ENCODE results near the gene SCCPDH. TPM values are rescaled to one million over a fixed set of nuclear protein-coding genes. Genes with fewer than 3 reads are reported as not detected.

The SCCPDH gene
- total RNA-seq: 20.2 and 25.8 TPM in 2 replicates

GRCh38 chr1:246724016-246724730 lies at the start of gene SCCPDH:
SCCPDH (plus strand) TSS chr1:246724409; CDS start chr1:246724423, 14 bp downstream.

Other genes starting within 250 kb of the SCCPDH start
- 21.5 and 22.1 TPM in 2 replicates for gene SMYD3, start 217.1 kb upstream of the SCCPDH start, total RNA-seq
- 9.1 and 15.7 TPM in 2 replicates for gene TFB2M, start 158.1 kb upstream of the SCCPDH start, total RNA-seq
- 9.0 and 15.6 TPM in 2 replicates for gene CNST, start 158.0 kb upstream of the SCCPDH start, total RNA-seq
- 7.7 and 10.4 TPM in 2 replicates for gene AHCTF1, start 207.5 kb downstream of the SCCPDH start, total RNA-seq

All from pericardium fibroblast (primary cell).